HFFc6 (cell line): ENCODE results near the gene PORCN. TPM values are rescaled to one million over a fixed set of nuclear protein-coding genes. Genes with fewer than 3 reads are reported as not detected.

ENCODE experiments used
- DNase-seq: peaks from one replicate; pipeline ENCODE4 v3.0.0-alpha.2; 2018
- H3K27ac Mint-ChIP-seq: 2 replicates; pipeline ENCODE4 v1.8.0; 2020; ENCODE audit warnings: mild to moderate bottlenecking, mixed read lengths
- H3K27me3 Mint-ChIP-seq: 2 replicates; pipeline ENCODE4 v1.8.0; 2021; ENCODE audit warnings: mild to moderate bottlenecking, moderate library complexity, mixed read lengths; ENCODE audit not compliant: insufficient read depth
- H3K36me3 Mint-ChIP-seq: 2 replicates; pipeline ENCODE4 v1.8.0; 2021; ENCODE audit warnings: low read depth, mixed read lengths
- H3K4me1 Mint-ChIP-seq: 2 replicates; pipeline ENCODE4 v1.8.0; 2020; ENCODE audit warnings: low read depth, mixed read lengths
- H3K4me3 Mint-ChIP-seq: 2 replicates; pipeline ENCODE4 v1.8.0; 2020; ENCODE audit warnings: mild to moderate bottlenecking, moderate library complexity, mixed read lengths
- H3K9me3 Mint-ChIP-seq: 2 replicates; pipeline ENCODE4 v1.8.0; 2020; ENCODE audit warnings: mild to moderate bottlenecking, mixed read lengths
- long read RNA-seq: library from polyadenylated mRNA; unstranded; transcript quantifications from one replicate; pipeline ENCODE4 v2.0.0, GENCODE V29; 2019
- total RNA-seq, 6 experiments: library from RNA; stranded (reverse); fragmentation: NEBNext Ultra II Directional; extraction: Animal tissue kit (Norgen Biotek cat#: 25700); gene quantifications; 2 replicates in 1 of 6; 3 replicates in 5 of 6; pipeline ENCODE4 v1.2.3, GENCODE V29; 2021
- TF ChIP-seq, protein P1 (sequence below): fragments of 200-600 bp; sonication (generic); IDR thresholded peaks from 2 replicates; pipeline ENCODE4 v1.5.0; 2021; ENCODE audit warnings: antibody characterized with exemption, mild to moderate bottlenecking

PORCN gene
- 10 to 100 TPM in 4 of 6 experiments, 1 to 10 TPM in 2; 9.0 to 13.8 (median 10.7) TPM for total RNA-seq
- long read RNA-seq, partial matches to known transcripts = 4 of 16 reads
- long read RNA-seq, other reads (novel, unspliced or antisense) = 9 of 16 reads

DNA sequence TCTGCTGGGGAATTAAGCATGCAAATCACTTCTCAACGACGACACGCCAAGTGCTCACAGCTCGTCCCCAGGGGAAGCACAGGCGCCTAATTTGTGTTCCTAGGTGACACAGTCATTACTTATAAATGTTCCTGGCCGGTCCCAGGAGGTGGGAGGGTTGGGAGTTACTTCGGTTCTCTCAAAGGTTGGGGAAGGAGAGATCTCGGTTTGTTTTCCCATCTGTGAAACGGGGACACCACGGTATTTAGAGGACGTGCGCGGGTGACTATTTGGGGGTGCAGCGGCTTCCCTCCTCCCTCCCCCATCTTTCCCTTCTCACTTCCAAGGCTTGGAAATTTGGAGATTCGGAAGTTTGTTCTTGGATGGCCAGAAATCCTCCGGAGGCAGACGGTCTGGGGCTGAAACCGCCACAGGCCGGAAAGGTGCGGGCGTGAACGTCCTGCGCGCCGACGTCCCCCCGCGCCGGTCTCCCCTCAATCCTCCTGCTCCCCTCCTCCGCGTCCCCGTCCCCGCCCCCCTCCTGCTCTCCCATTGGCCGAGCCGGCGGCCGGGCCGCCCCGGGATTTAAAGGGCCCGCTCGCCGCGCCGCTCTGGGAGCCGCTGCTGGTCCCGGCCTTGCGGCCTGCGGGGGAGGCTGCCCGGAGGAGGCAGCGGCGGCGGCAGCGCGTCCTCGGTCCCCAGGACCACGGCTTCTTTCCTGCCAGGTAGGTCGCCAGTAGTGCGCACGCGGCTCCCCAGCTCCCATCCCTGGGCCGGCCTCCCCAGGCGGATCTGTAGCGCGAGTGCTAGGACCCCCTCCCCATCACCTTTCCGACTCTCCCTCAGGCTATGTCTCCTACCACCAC lies at the start of gene PORCN:
PORCN (plus strand) TSS at position 593 of the 845 bp plus-strand sequence. CDS start 829 bp downstream, outside the sequence.
- no peaks in the 10 kb centered on the region for H3K9me3 Mint-ChIP-seq
- H3K4me1 Mint-ChIP-seq = peaks cover 13% of the 10 kb centered on the region; the same call in 1 of the 2 replicates
- H3K36me3 Mint-ChIP-seq = no peaks in the 10 kb centered on the region
- TF ChIP-seq, protein P1, sequence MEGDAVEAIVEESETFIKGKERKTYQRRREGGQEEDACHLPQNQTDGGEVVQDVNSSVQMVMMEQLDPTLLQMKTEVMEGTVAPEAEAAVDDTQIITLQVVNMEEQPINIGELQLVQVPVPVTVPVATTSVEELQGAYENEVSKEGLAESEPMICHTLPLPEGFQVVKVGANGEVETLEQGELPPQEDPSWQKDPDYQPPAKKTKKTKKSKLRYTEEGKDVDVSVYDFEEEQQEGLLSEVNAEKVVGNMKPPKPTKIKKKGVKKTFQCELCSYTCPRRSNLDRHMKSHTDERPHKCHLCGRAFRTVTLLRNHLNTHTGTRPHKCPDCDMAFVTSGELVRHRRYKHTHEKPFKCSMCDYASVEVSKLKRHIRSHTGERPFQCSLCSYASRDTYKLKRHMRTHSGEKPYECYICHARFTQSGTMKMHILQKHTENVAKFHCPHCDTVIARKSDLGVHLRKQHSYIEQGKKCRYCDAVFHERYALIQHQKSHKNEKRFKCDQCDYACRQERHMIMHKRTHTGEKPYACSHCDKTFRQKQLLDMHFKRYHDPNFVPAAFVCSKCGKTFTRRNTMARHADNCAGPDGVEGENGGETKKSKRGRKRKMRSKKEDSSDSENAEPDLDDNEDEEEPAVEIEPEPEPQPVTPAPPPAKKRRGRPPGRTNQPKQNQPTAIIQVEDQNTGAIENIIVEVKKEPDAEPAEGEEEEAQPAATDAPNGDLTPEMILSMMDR = no peak
- peak within 1 kb of the TSS; percentile 75 for H3K27ac Mint-ChIP-seq
- H3K4me3 Mint-ChIP-seq = peak within 1 kb of the TSS; percentile 91
- peak; percentile 27 for DNase-seq
- H3K27me3 Mint-ChIP-seq = peaks cover 2% of the 10 kb centered on the region

DNA sequence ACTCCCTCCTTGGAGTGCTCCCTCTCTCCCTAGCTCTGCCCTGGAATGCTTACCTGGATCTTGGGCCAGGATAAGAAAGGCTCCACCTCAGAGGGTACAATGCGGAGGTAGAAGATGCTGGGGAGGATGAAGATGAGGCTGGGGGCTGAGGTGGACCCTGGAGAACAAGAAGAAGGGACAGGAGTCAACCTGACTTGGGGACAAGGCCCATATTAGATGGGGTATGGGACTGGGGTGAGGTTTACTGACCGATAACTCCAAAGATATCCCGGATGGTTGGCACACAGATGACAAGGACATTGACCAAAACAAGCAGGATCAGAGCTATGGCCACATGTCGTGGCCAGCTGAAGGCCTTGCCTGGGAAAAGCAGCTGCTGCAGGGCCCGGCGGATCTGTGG lies 49.3 kb upstream of the PORCN start:
- H3K4me1 Mint-ChIP-seq = no peaks in the 10 kb centered on the region
- H3K27me3 Mint-ChIP-seq = no peaks in the 10 kb centered on the region; the same call in none of the 2 replicates
- TF ChIP-seq, protein P1 = no peak
- DNase-seq = no peak
- H3K27ac Mint-ChIP-seq = no peak overlapping the region
- H3K36me3 Mint-ChIP-seq = no peaks in the 10 kb centered on the region
- H3K9me3 Mint-ChIP-seq = no peaks in the 10 kb centered on the region
- H3K4me3 Mint-ChIP-seq = no peak overlapping the region

GRCh38 chrX:48460031-48460430 lies 48.8 kb upstream of the PORCN start:
- H3K4me3 Mint-ChIP-seq = no peak overlapping the region
- H3K4me1 Mint-ChIP-seq = peaks cover 3% of the 10 kb centered on the region
- no peaks in the 10 kb centered on the region for H3K9me3 Mint-ChIP-seq
- no peaks in the 10 kb centered on the region; the same call in none of the 2 replicates for H3K27me3 Mint-ChIP-seq
- TF ChIP-seq, protein P1 = no peak
- DNase-seq = no peak
- H3K36me3 Mint-ChIP-seq = no peaks in the 10 kb centered on the region
- H3K27ac Mint-ChIP-seq = no peak overlapping the region

GRCh38 chrX:48460606-48461005 lies 48.2 kb upstream of the PORCN start:
- Mint-ChIP-seq H3K36me3 (no peaks in the 10 kb centered on the region), H3K4me1 (peaks cover 8% of the 10 kb centered on the region), H3K27me3 (no peaks in the 10 kb centered on the region; the same call in none of the 2 replicates), H3K9me3 (no peaks in the 10 kb centered on the region), H3K4me3 (no peak overlapping the region), H3K27ac (no peak overlapping the region)
- no peak for DNase-seq
- TF ChIP-seq, protein P1 = no peak

DNA sequence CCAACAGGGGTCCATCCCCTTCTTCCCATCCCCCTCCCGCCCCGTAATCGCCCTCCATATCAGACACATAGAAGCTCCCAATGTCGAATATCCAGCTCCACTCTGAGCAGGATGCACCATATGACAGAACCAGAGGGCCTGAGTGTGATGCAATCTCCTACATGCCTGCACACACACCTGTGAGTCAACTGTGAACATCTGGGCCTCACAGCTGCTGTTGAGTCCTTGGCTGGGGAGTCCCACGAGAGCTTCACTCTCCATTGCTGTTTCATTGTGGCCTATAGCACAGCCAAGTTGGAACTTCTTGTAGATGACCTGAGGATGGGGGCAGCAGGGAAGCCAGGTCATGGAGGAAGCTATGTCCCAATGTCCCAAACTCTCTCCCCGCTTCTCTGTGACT lies 47.0 kb upstream of the PORCN start:
- no peak overlapping the region for H3K27ac Mint-ChIP-seq
- TF ChIP-seq, protein P1 = no peak
- DNase-seq = no peak
- peaks cover 12% of the 10 kb centered on the region for H3K4me1 Mint-ChIP-seq
- no peaks in the 10 kb centered on the region for H3K9me3 Mint-ChIP-seq
- no peaks in the 10 kb centered on the region for H3K36me3 Mint-ChIP-seq
- H3K4me3 Mint-ChIP-seq = no peak overlapping the region
- H3K27me3 Mint-ChIP-seq = no peaks in the 10 kb centered on the region; the same call in none of the 2 replicates
